Pancreas (tissue), 10 donors: ENCODE measurements around the gene PNMT. TPM values are rescaled to one million over a fixed set of nuclear protein-coding genes. Genes with fewer than 3 reads are reported as not detected.

Source experiments
- ATAC-seq, 4 donors: fragments of 200-7000 bp; cut with Tn5 transposase; one replicate each; pipeline versions ENCODE4 v1.8.0 to v1.9.1; 2020; ENCODE audit warnings: mild to moderate bottlenecking in 4 of 4, moderate library complexity in 4 of 4
- DNase-seq, 6 donors: peaks; one replicate each; pipeline ENCODE4 v3.0.0-alpha.2; 2020
- FAIRE-seq: peaks from 2 replicates; lab custom pipeline; 2012; peaks lifted over from hg19 to GRCh38; lab: Jason Lieb, UNC
- H3K27ac ChIP-seq, 4 donors: fragments of 200-600 bp; sonication (generic); 1 replicate in 3 of 4; 2 replicates in 1 of 4; pipeline versions ENCODE4 v1.5.0 to v1.8.0; 2020
- H3K27me3 ChIP-seq, 4 donors: fragments of 200-600 bp; one replicate each; pipeline ENCODE4 v1.8.0; 2021
- H3K36me3 ChIP-seq, 3 donors: fragments of 200-600 bp; sonication (generic) in 1 of 3; one replicate each; pipeline versions ENCODE4 v1.5.0 to v1.8.0; 2020 to 2021
- H3K4me1 ChIP-seq, 3 donors: fragments of 200-600 bp; one replicate each; pipeline ENCODE4 v1.8.0; 2021
- H3K4me3 ChIP-seq, 4 donors: fragments of 200-600 bp; sonication (generic) in 2 of 4; one replicate each; pipeline versions ENCODE4 v1.5.0 to v1.8.0; 2020 to 2021
- H3K9me3 ChIP-seq, 4 donors: fragments of 200-600 bp; one replicate each; pipeline ENCODE4 v1.8.0; 2021
- CTCF ChIP-seq, 4 donors: fragments of 200-600 bp; sonication (generic) in 3 of 4; IDR thresholded peaks; one replicate each; pipeline versions ENCODE4 v1.5.0 to v1.8.0; 2021; ENCODE audit warnings: antibody characterized with exemption in 4 of 4
- WGBS, 2 donors: extraction: QIAGEN DNeasy Blood & Tissue Kit; methylation state at CpG; one replicate each; pipeline ENCODE4 v1.1.7; 2013; 5-methylcytosine and 5-hydroxymethylcytosine counted together
- intact Hi-C, 3 donors: fragments of 100-400 bp; cut with DNase I; formaldehyde crosslinking; loops; one replicate each; pipeline versions ENCODE4 v1.11.1 to v1.14.2; 2022
- polyA plus RNA-seq, 2 donors: library from polyadenylated mRNA; stranded (reverse); fragments of 200-250 nt; gene quantifications; one replicate each; pipeline ENCODE4 v1.2.3, GENCODE V29; 2013
- total RNA-seq, 6 donors: library from RNA; stranded (reverse); fragmentation: NEBNext Ultra II Directional in 4 of 6; extraction: Animal tissue kit (Norgen Biotek cat#: 25700) in 4 of 6; gene quantifications; one replicate each; pipeline versions ENCODE4 v1.2.1 to v1.2.4, GENCODE V29; 2021 to 2023
- donor health status: healthy with polysubstance abuse.
- donor health status: DM: no; HTN: no; CAD: no; lungs with moderate emphysema.
- donor health status: DM: no; HTN: no; CAD: no.
- donor health status: control.
- donor health status: control.
- donor health status: Bipolar disorder and iron deficiency.
- donor health status: DM: yes; HTN: yes; CAD: no.
- donor health status: DM: no; HTN: no; CAD: no.
- donor health status: DM: no; HTN: no; CAD: no.
- donor health status: DM: yes; HTN: yes; CAD: no.

PNMT gene
- total and polyA plus RNA-seq, 8 donors, result 0.16 to 11.7 (median 0.64) TPM; not detected in 3

- no peak for FAIRE-seq
- peak in 1 of 6 donors; percentile 68 for DNase-seq
- no peaks in the 10 kb centered on the region for H3K36me3 ChIP-seq
- H3K27me3 ChIP-seq, result peaks cover 0 to 4% (median 0%) of the 10 kb centered on the region in 4 donors
- H3K4me3 ChIP-seq, result no peak overlapping the region
- no peaks in the 10 kb centered on the region for H3K9me3 ChIP-seq
- no peak for TF ChIP-seq CTCF (IDR thresholded peaks at IDR 0.05)
- intact Hi-C loops, result no loop called here
- peaks cover 0 to 5% (median 0%) of the 10 kb centered on the region in 3 donors for H3K4me1 ChIP-seq
- ATAC-seq, result no peak
- WGBS, 2 donors, result 62 to 82% methylated on average over 22 to 23 of the region's 23 CpGs
- no peak overlapping the region for H3K27ac ChIP-seq
Observed at GRCh38 chr17:39669897-39670735, 1.9 kb downstream of the PNMT start.

- H3K27ac ChIP-seq, result no peak overlapping the region
- peaks cover 0 to 4% (median 0%) of the 10 kb centered on the region in 4 donors for H3K27me3 ChIP-seq
- intact Hi-C loops, result no loop called here
- H3K9me3 ChIP-seq, result no peaks in the 10 kb centered on the region
- no peaks in the 10 kb centered on the region for H3K36me3 ChIP-seq
- FAIRE-seq, result no peak
- WGBS, 2 donors, result 35 to 45% methylated on average over 4 of the region's 4 CpGs
- H3K4me3 ChIP-seq, result no peak overlapping the region
- TF ChIP-seq CTCF (IDR thresholded peaks at IDR 0.05), result no peak
- DNase-seq, result peak in 1 of 6 donors; percentile 34
- no peak for ATAC-seq
- peaks cover 2 to 5% (median 4%) of the 10 kb centered on the region in 3 donors for H3K4me1 ChIP-seq
Observed at GRCh38 chr17:39670746-39671145, 2.5 kb downstream of the PNMT start.

GRCh38 chr17:39671651-39672521 is 3.6 kb downstream of the PNMT start:
- Histone ChIP-seq H3K9me3 (no peaks in the 10 kb centered on the region), H3K4me3 (no peak overlapping the region), H3K36me3 (no peaks in the 10 kb centered on the region), H3K4me1 (peaks cover 5 to 8% (median 5%) of the 10 kb centered on the region in 3 donors), H3K27ac (peak overlapping the region in 1 of 4 donors; percentile 10), H3K27me3 (peaks cover 0 to 4% (median 0%) of the 10 kb centered on the region in 4 donors)
- FAIRE-seq (no peak), DNase-seq (peak in 3 of 6 donors; percentile 28 to 69 (median 45)), ATAC-seq (peak; percentile 16 to 54 (median 42))
- intact Hi-C loops, result no loop called here
- TF ChIP-seq CTCF (IDR thresholded peaks at IDR 0.05), result peak in 3 of 4 donors; percentile 26 to 30 (median 29)
- 19 to 20% methylated on average over 19 of the region's 19 CpGs for WGBS, 2 donors

- TF ChIP-seq CTCF (IDR thresholded peaks at IDR 0.05), result peak in 1 of 4 donors; percentile 1
- peaks cover 5 to 8% (median 5%) of the 10 kb centered on the region in 3 donors for H3K4me1 ChIP-seq
- no peak overlapping the region for H3K27ac ChIP-seq
- no peaks in the 10 kb centered on the region for H3K9me3 ChIP-seq
- 61 to 69% methylated on average over 15 of the region's 15 CpGs for WGBS, 2 donors
- intact Hi-C loops, result no loop called here
- no peak for FAIRE-seq
- H3K4me3 ChIP-seq, result no peak overlapping the region
- H3K27me3 ChIP-seq, result peaks cover 0 to 4% (median 0%) of the 10 kb centered on the region in 4 donors
- no peaks in the 10 kb centered on the region for H3K36me3 ChIP-seq
- DNase-seq, result peak in 2 of 6 donors; percentile 15 to 38
- ATAC-seq, result no peak
Observed at GRCh38 chr17:39672522-39673334, 4.5 kb downstream of the PNMT start.
